WTC11 (cell line): Measurements from ENCODE around the gene KLHL22.

Experiments
- CREM ChIP-seq: sonication (generic); formaldehyde crosslinking; IDR thresholded peaks from 2 replicates; pipeline ENCODE4 v1.8.1; 2022; ENCODE audit warnings: mild to moderate bottlenecking, missing genetic modification reagents, moderate library complexity
- FOXJ3 ChIP-seq: sonication (generic); formaldehyde crosslinking; IDR thresholded peaks from 2 replicates; pipeline ENCODE4 v1.9.0; 2021; ENCODE audit warnings: missing genetic modification reagents, mild to moderate bottlenecking, borderline replicate concordance
- FOXK1 ChIP-seq: sonication (generic); formaldehyde crosslinking; IDR thresholded peaks from 2 replicates; pipeline ENCODE4 v1.8.0; 2022; ENCODE audit warnings: mild to moderate bottlenecking, moderate library complexity, missing genetic modification reagents
- KAT7 ChIP-seq: sonication (generic); formaldehyde crosslinking; IDR thresholded peaks from 2 replicates; pipeline ENCODE4 v1.8.1; 2023; ENCODE audit warnings: missing genetic modification reagents, mild to moderate bottlenecking, borderline replicate concordance
- MYBL2 ChIP-seq: sonication (generic); formaldehyde crosslinking; IDR thresholded peaks from 2 replicates; pipeline ENCODE4 v1.8.1; 2023; ENCODE audit warnings: mild to moderate bottlenecking, moderate library complexity, missing genetic modification reagents
- NFE2L1 ChIP-seq: sonication (generic); formaldehyde crosslinking; IDR thresholded peaks from 2 replicates; pipeline ENCODE4 v1.8.1; 2023; ENCODE audit warnings: missing genetic modification reagents
- NR3C1 ChIP-seq: sonication (generic); formaldehyde crosslinking; conservative IDR thresholded peaks from 2 replicates; pipeline ENCODE4 v1.8.1; 2023; ENCODE audit warnings: low read depth, mild to moderate bottlenecking, missing genetic modification reagents
- ZNF263 ChIP-seq: sonication (generic); formaldehyde crosslinking; IDR thresholded peaks from 2 replicates; pipeline ENCODE4 v1.8.1; 2022; ENCODE audit warnings: low read depth, mild to moderate bottlenecking, moderate library complexity, missing genetic modification reagents
- TF ChIP-seq, protein P1 (sequence below): fragments of 200-600 bp; IDR thresholded peaks from 2 replicates; pipeline ENCODE4 v1.8.0; 2022; ENCODE audit warnings: antibody characterized with exemption
- TF ChIP-seq, protein P2 (sequence below): sonication (generic); formaldehyde crosslinking; IDR thresholded peaks from 2 replicates; pipeline ENCODE4 v1.8.0; 2022; ENCODE audit warnings: missing genetic modification reagents
- TF ChIP-seq, protein P3 (sequence below): sonication (generic); formaldehyde crosslinking; IDR thresholded peaks from 2 replicates; pipeline ENCODE4 v1.8.1; 2023; ENCODE audit warnings: mild to moderate bottlenecking, missing genetic modification reagents, moderate library complexity
- TF ChIP-seq, protein P4 (sequence below): sonication (generic); formaldehyde crosslinking; IDR thresholded peaks from 2 replicates; pipeline ENCODE4 v1.8.1; 2022; ENCODE audit warnings: mild to moderate bottlenecking, missing genetic modification reagents, moderate library complexity, borderline replicate concordance

DNA sequence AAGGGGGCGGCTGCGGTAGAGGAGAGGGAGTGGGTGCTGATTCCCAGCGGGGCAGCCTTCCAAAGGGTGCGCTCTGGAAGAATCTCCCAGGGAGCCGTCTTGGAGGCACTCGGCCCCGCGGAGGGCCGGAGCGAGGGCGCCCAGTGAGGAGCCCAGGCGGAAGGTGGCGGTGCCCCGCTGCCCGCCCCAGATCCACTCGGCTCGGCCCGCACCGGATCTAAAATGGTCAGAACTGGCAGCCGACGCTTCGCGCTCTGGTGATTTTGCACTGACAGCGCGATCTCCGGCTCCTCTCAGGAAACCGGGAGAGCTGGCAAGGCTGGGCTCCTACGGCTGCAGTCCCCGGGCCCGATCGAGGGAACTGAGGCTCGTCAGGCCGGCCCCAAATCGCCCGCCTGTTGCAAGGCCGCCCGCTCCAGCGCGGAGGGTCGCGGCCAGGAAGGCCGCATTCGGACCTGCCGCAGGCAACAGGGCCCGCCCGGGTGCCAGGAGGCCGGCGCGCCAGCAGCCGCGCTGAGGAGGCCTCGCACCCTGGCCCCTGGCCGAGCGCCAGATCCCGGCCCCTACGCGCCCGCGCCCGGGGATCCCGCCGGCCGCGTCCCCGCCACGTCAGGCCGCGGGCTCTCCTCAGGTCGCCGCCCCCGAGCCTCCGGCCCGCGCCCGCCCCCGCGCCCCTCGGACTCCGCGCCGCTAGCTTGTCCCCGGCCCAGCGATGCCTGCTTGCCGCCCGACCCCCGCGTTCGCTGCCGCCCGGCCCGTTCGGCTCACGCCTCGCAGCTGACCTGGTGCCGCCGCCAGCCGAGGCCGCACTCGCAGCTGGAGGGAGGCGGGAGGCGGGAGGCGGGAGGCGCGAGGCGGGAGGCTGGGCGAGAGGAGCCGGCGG lies at the start of gene KLHL22:
- TF ChIP-seq NFE2L1 (CRISPR knock-in tag) (no peak), FOXJ3 (CRISPR knock-in tag) (no peak), FOXK1 (CRISPR knock-in tag) (peak; percentile 53), NR3C1 (CRISPR knock-in tag) (no peak), ZNF263 (CRISPR knock-in tag) (no peak), MYBL2 (no peak), CREM (CRISPR knock-in tag) (0 out of 2 replicates have a peak, but pooled peaks have one; percentile 33), KAT7 (no peak)
- TF ChIP-seq, protein P1, sequence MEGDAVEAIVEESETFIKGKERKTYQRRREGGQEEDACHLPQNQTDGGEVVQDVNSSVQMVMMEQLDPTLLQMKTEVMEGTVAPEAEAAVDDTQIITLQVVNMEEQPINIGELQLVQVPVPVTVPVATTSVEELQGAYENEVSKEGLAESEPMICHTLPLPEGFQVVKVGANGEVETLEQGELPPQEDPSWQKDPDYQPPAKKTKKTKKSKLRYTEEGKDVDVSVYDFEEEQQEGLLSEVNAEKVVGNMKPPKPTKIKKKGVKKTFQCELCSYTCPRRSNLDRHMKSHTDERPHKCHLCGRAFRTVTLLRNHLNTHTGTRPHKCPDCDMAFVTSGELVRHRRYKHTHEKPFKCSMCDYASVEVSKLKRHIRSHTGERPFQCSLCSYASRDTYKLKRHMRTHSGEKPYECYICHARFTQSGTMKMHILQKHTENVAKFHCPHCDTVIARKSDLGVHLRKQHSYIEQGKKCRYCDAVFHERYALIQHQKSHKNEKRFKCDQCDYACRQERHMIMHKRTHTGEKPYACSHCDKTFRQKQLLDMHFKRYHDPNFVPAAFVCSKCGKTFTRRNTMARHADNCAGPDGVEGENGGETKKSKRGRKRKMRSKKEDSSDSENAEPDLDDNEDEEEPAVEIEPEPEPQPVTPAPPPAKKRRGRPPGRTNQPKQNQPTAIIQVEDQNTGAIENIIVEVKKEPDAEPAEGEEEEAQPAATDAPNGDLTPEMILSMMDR, result no peak
- TF ChIP-seq, protein P2, sequence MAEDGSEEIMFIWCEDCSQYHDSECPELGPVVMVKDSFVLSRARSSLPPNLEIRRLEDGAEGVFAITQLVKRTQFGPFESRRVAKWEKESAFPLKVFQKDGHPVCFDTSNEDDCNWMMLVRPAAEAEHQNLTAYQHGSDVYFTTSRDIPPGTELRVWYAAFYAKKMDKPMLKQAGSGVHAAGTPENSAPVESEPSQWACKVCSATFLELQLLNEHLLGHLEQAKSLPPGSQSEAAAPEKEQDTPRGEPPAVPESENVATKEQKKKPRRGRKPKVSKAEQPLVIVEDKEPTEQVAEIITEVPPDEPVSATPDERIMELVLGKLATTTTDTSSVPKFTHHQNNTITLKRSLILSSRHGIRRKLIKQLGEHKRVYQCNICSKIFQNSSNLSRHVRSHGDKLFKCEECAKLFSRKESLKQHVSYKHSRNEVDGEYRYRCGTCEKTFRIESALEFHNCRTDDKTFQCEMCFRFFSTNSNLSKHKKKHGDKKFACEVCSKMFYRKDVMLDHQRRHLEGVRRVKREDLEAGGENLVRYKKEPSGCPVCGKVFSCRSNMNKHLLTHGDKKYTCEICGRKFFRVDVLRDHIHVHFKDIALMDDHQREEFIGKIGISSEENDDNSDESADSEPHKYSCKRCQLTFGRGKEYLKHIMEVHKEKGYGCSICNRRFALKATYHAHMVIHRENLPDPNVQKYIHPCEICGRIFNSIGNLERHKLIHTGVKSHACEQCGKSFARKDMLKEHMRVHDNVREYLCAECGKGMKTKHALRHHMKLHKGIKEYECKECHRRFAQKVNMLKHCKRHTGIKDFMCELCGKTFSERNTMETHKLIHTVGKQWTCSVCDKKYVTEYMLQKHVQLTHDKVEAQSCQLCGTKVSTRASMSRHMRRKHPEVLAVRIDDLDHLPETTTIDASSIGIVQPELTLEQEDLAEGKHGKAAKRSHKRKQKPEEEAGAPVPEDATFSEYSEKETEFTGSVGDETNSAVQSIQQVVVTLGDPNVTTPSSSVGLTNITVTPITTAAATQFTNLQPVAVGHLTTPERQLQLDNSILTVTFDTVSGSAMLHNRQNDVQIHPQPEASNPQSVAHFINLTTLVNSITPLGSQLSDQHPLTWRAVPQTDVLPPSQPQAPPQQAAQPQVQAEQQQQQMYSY (CRISPR knock-in tag), result peak; percentile 6; the same call in 1 of the 2 replicates
- TF ChIP-seq, protein P3, sequence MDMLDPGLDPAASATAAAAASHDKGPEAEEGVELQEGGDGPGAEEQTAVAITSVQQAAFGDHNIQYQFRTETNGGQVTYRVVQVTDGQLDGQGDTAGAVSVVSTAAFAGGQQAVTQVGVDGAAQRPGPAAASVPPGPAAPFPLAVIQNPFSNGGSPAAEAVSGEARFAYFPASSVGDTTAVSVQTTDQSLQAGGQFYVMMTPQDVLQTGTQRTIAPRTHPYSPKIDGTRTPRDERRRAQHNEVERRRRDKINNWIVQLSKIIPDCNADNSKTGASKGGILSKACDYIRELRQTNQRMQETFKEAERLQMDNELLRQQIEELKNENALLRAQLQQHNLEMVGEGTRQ (CRISPR knock-in tag), result no peak
- TF ChIP-seq, protein P4, sequence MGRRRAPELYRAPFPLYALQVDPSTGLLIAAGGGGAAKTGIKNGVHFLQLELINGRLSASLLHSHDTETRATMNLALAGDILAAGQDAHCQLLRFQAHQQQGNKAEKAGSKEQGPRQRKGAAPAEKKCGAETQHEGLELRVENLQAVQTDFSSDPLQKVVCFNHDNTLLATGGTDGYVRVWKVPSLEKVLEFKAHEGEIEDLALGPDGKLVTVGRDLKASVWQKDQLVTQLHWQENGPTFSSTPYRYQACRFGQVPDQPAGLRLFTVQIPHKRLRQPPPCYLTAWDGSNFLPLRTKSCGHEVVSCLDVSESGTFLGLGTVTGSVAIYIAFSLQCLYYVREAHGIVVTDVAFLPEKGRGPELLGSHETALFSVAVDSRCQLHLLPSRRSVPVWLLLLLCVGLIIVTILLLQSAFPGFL (CRISPR knock-in tag), result no peak
